ENCODE results near the gene NEK6.

NEK6 gene

GRCh38 chr9:124257844-124258606 lies at the start of gene NEK6:
Gene NEK6, plus strand, starts transcription at chr9:124257949. Its CDS starts 44,016 bp downstream, at chr9:124301965.
- in situ Hi-C loops (cut with HindIII; ENCODE audit: low sequenced_read_pairs): no loop called here

- in situ Hi-C loops (cut with HindIII; ENCODE audit: low sequenced_read_pairs): no loop called here
These were observed 49.2 kb upstream of the NEK6 start for GRCh38 chr9:124208571-124208970.

- in situ Hi-C loops (cut with HindIII; ENCODE audit: low sequenced_read_pairs): no loop called here
These were observed 48.5 kb upstream of the NEK6 start for GRCh38 chr9:124209279-124209678.

DNA sequence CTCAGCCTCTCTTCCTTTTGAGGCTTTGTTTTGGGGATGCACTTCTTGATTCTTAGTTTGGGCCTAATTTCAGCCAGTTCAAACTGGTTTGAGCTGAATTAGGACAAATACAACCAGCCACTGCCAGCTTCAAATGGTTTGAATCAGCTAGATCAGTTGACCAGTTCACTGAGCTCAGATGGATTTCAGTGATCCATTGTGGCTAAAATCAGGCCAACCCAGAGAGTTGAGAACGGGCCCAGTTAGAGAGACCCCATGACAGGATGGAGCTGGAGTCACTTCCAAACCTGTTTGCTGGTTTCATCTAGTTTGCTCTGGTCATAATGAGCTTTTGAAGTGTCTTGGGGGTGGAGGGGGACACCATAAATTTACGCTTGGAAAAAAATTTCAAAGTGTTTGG lies 48.0 kb upstream of the NEK6 start:
- in situ Hi-C loops (cut with HindIII; ENCODE audit: low sequenced_read_pairs): no loop called here

- in situ Hi-C loops (cut with HindIII; ENCODE audit: low sequenced_read_pairs): no loop called here
These were observed 47.1 kb upstream of the NEK6 start for GRCh38 chr9:124210697-124211096.

DNA sequence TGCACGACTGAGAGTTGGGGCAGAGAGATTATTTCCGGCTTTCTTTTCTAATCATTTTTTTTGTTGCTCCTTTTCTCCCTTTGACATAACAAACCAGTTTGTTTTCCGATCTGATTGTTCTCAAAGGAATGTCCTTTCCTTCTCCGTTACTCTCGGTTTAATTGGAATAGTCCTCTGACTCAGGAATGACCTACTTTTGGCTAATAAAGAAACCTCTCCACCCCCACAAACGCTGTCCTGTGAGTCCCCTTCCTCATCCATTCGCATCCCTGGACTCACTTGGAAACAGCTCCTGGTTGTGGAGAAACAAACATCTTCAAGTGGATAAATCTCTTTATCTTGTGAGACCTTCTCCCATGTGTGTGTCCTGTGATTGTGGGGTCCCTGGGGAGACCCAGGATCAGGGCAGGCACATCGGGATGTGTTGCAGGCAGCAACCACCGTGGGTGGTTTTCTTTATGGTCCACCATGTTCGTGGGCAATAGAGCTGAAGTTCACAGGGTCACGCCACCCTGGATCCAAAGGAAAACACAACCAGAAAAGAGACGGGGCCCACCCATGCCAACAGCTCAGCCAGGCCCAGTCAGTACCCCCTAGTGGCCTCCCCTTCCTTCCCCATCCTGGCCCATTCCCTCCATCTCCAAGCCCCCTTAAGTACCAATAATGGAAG lies 45.2 kb upstream of the NEK6 start:
- in situ Hi-C loops (cut with HindIII; ENCODE audit: low sequenced_read_pairs): no loop called here

- in situ Hi-C loops (cut with HindIII; ENCODE audit: low sequenced_read_pairs): no loop called here
These were observed 44.4 kb upstream of the NEK6 start for GRCh38 chr9:124213396-124213795.

- in situ Hi-C loops (cut with HindIII; ENCODE audit: low sequenced_read_pairs): no loop called here
These were observed 43.6 kb upstream of the NEK6 start for GRCh38 chr9:124214116-124214515.

DNA sequence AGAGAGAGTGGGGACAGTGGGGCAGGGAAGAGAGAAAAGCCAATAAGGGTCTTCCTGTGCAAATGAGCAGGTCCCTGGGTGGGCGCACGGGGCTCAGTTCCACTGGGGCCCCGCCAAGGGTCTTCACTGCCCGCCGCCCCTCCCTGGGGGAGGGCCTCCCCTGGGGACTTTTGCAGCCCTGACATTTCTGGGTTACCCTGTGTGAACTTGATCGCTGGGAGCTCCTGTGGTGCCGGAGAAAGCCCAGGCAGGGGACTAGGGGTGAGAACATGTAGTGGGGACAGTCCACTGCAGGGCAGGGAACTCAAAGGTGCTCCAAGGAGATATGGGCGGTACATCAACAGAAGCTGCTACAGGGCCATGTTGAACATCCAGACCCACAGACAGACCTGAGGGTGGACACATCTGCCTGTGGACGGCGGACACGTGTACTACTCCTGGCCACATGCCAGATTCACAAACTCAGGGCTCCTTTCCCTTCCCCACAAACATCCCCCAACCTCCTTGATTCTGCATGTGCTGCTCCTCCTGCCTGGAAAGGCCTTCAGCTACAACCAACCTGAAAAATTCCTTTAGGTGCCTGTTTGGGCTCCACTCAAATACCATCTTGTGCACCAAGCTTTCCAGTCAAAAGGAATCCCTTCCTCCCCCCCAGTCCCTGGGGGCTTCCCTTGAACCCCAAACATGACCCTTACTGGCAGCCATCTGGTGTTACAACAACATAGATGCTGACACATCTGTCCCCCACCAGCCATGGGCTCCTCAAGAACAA lies 43.0 kb upstream of the NEK6 start:
- in situ Hi-C loops (cut with HindIII; ENCODE audit: low sequenced_read_pairs): no loop called here

GRCh38 chr9:124215368-124215910 lies 42.3 kb upstream of the NEK6 start:
- in situ Hi-C loops (cut with HindIII; ENCODE audit: low sequenced_read_pairs): no loop called here

GRCh38 chr9:124215956-124216355 lies 41.8 kb upstream of the NEK6 start:
- in situ Hi-C loops (cut with HindIII; ENCODE audit: low sequenced_read_pairs): no loop called here

DNA sequence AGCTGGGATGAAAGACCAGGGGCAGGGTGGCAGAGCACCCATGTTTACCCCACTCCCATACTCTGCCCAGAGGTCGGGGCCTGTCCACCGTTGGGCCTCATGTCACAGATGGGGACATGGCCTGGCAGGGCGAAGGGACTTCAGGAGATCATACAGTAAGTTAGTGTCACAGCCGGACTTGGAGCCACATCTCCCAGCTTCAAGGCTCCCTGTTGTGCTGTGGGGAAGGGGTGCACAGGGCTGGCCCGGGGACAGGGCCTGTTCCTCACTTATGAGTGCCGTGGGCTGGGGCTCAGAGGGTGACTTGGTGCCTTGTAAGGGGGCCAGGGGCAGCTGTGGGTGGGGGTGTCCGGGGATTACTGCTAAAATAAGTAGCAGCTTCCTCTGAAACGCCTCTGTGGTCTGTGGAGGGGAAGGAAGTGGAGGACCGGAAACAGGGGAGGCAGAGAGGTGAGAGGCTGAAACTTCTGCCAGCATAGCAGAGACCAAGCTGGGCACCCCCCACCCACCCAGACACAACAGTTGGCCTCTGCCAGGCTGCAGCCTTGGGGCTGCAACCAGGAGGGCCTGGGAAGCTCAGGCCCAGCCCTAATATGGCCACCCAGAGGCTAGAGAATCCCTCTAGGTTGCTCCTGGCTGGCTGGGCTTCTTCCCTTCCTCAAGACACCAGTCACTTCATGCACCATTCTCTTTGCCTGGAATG lies 41.1 kb upstream of the NEK6 start:
- in situ Hi-C loops (cut with HindIII; ENCODE audit: low sequenced_read_pairs): no loop called here

DNA sequence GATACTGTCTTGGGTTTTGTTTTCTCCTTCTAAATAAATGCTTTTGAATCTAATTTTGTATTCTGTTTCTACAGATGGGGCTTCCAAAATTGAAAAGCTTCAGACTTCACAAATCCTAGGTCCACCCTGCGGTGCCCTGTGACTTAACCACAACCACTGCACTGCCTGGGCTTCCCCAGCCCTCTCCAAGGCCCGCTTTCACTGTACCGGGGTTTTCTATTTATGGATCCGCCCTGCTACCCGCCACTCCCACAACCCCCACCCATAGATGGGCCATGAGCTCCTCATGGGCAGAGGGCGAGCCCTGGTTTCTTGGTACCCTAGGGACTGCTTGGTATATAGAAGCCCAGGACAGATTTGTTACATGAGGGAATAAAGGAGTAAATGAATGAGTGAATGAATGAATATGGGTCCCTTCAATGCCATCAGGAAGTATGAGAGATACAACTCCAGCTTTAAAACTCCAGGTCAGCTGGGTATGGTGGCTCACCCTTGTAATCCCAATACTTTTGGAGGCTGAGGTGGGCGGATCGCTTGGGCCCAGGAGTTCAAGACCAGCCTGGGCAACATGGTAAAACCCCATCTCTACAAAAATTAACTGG lies 39.8 kb upstream of the NEK6 start:
- in situ Hi-C loops (cut with HindIII; ENCODE audit: low sequenced_read_pairs): no loop called here

GRCh38 chr9:124218438-124218982 lies 39.2 kb upstream of the NEK6 start:
- in situ Hi-C loops (cut with HindIII; ENCODE audit: low sequenced_read_pairs): no loop called here

- in situ Hi-C loops (cut with HindIII; ENCODE audit: low sequenced_read_pairs): no loop called here
These were observed 38.7 kb upstream of the NEK6 start for GRCh38 chr9:124218987-124219461.

DNA sequence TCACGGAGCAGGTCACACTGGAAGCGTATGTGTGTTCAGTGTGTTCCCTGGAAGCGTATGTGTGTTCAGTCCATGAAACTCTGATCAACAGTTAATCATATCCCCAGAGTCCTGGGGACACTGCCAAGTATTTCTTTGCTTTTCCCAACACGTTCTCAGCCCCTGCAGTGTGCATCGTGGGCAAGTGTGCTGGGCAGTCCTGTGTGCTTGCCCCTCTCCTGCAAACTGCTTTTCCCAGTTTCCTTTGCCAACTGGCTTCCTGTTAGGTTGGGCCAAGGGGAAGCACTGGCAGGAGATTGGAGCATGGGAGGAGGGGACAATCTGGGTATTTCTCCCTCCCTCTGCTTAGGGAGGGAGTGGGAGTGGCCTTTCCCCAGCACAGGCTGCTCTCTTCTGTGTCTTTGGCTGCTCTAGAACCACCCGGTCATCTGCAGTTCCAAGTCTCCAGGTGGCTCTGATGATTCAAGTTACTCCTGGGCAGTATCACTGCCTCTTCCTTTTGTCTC lies 36.8 kb upstream of the NEK6 start:
- in situ Hi-C loops (cut with HindIII; ENCODE audit: low sequenced_read_pairs): loop anchor here (5.0 kb wide), 3 partner anchors 34 to 89 kb away; no protein-coding TSS in a partner anchor

DNA sequence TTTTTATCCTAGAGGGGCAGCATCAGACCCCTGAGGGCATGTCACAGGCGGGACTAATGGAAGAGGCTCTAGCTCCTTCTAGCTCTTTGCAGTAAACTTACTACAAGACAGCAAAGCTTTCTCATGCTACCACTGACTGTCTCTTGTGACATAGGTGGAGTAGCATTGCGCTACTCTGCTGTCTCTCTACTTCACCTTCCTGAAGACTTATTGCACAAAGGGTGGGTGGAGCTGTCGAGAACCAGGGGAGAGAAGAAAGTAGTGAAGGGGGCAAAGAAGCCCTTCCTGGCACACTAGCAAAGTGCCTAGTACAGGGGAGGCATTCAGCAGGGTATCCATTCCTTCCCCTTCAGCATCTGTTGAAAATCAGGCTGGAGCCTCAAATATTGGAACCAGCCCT lies 36.1 kb upstream of the NEK6 start:
- in situ Hi-C loops (cut with HindIII; ENCODE audit: low sequenced_read_pairs): loop anchor here (5.0 kb wide), 3 partner anchors 34 to 89 kb away; no protein-coding TSS in a partner anchor

DNA sequence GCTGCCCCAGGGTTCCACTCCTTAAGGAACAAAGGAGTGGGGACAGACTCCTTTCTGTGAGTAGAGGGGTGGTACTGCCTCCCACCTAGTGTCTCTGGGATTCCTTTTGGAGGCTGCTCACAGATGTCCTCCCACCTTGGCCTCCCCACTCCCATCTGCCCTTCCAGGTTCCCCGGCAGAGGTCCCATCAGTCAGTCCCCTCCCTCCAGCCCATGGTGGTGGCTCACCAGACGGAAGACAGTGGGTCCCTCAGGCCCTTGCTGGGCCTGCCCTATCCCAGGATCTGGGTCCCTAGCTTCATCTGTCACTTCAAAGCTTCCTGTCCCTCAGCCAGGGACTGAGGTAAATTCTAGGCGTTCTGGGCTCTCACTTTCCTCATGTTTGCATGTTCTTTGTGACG lies 35.6 kb upstream of the NEK6 start:
- in situ Hi-C loops (cut with HindIII; ENCODE audit: low sequenced_read_pairs): loop anchor here (5.0 kb wide), 3 partner anchors 35 to 90 kb away; no protein-coding TSS in a partner anchor

- in situ Hi-C loops (cut with HindIII; ENCODE audit: low sequenced_read_pairs): loop anchor here (5.0 kb wide), 3 partner anchors 36 to 91 kb away; no protein-coding TSS in a partner anchor
These were observed 34.6 kb upstream of the NEK6 start for GRCh38 chr9:124222918-124223720.
